Natural killer cell (primary cell): Measurements from ENCODE around the gene FBXO9. TPM values are rescaled to one million over a fixed set of nuclear protein-coding genes. Genes with fewer than 3 reads are reported as not detected.

Source experiments
- ATAC-seq, 3 donors: fragments of 150-1000 bp in 2 of 3; fragments of 200-7000 bp in 1 of 3; cut with Tn5 transposase; 1 replicate in 1 of 3; 2 replicates in 2 of 3; pipeline ENCODE4 v1.10.0; 2021; ENCODE audit warnings: mild to moderate bottlenecking in 2 of 3, moderate library complexity in 2 of 3
- DNase-seq, 2 donors: peaks; one replicate each; pipeline versions ENCODE4 v3.0.0 to v3.0.0-alpha.2; 2013 to 2021; ENCODE audit warnings: mixed read lengths in 1 of 2
- H3K27ac ChIP-seq: one replicate; pipeline ENCODE4 v1.5.1; 2013; ENCODE audit warnings: mild to moderate bottlenecking, low read length
- H3K27me3 ChIP-seq: one replicate; pipeline ENCODE4 v1.6.1; 2013; ENCODE audit warnings: low read length; ENCODE audit not compliant: control insufficient read depth, insufficient read depth
- H3K36me3 ChIP-seq: one replicate; pipeline ENCODE4 v1.6.1; 2013; ENCODE audit warnings: low read length; ENCODE audit not compliant: control insufficient read depth, insufficient read depth
- H3K4me1 ChIP-seq: one replicate; pipeline ENCODE4 v1.6.1; 2013; ENCODE audit warnings: low read length; ENCODE audit not compliant: control insufficient read depth, insufficient read depth
- H3K4me3 ChIP-seq: one replicate; pipeline ENCODE4 v1.5.1; 2013; ENCODE audit warnings: low read length
- H3K9me3 ChIP-seq: one replicate; pipeline ENCODE4 v1.6.1; 2013; ENCODE audit warnings: low read length; ENCODE audit not compliant: control insufficient read depth, insufficient read depth
- H3K27ac Mint-ChIP-seq, 2 donors: one replicate each; pipeline ENCODE4 v1.8.0; 2022; ENCODE audit warnings: mild to moderate bottlenecking in 2 of 2, mixed read lengths in 2 of 2, moderate library complexity in 1 of 2
- H3K27me3 Mint-ChIP-seq, 2 donors: one replicate each; pipeline ENCODE4 v1.8.0; 2022; ENCODE audit warnings: low read depth in 2 of 2, mixed read lengths in 2 of 2
- H3K36me3 Mint-ChIP-seq: one replicate; pipeline ENCODE4 v1.8.0; 2022; ENCODE audit warnings: mixed read lengths
- H3K4me1 Mint-ChIP-seq, 2 donors: one replicate each; pipeline ENCODE4 v1.8.0; 2022; ENCODE audit warnings: mixed read lengths in 2 of 2
- H3K4me3 Mint-ChIP-seq: one replicate; pipeline ENCODE4 v1.8.0; 2022; ENCODE audit warnings: mild to moderate bottlenecking, moderate library complexity, mixed read lengths
- H3K9me3 Mint-ChIP-seq, 2 donors: one replicate each; pipeline ENCODE4 v1.8.0; 2022; ENCODE audit warnings: mixed read lengths in 2 of 2
- CTCF ChIP-seq: fragments of 200-600 bp; IDR thresholded peaks from one replicate; pipeline ENCODE4 v1.8.0; 2022; ENCODE audit warnings: antibody characterized with exemption
- WGBS: methylation state at CpG from one replicate; pipeline ENCODE4 v1.1.7; 2013; ENCODE audit warnings: missing lambda C conversion rate; ENCODE audit not compliant: insufficient coverage; 5-methylcytosine and 5-hydroxymethylcytosine counted together
- intact Hi-C: fragments of 100-400 bp; cut with micrococcal nuclease; formaldehyde crosslinking; loops from one replicate; pipeline ENCODE4 v1.14.2; 2022
- total RNA-seq, 4 donors: library from RNA; stranded (reverse); fragments of 120-200 nt in 1 of 4; gene quantifications; one replicate each; pipeline versions ENCODE4 v1.2.3 to v1.2.4, GENCODE V29; 2013 to 2022

FBXO9 gene
- total RNA-seq, 3 donors from 2014 or later (not counting 1 experiment from before 2014, with no cell fraction given), result 82.4 to 96.6 (median 88.9) TPM

- Histone ChIP-seq H3K27me3 (no peaks in the 10 kb centered on the region), H3K9me3 (no peaks in the 10 kb centered on the region), H3K36me3 (no peaks in the 10 kb centered on the region), H3K27ac (no peak overlapping the region), H3K4me1 (no peaks in the 10 kb centered on the region), H3K4me3 (no peak overlapping the region)
- intact Hi-C loops, result no loop called here
- no peak overlapping the region for H3K27ac Mint-ChIP-seq
- no peak for TF ChIP-seq CTCF
- H3K36me3 Mint-ChIP-seq, result no peaks in the 10 kb centered on the region
- no peaks in the 10 kb centered on the region for H3K9me3 Mint-ChIP-seq
- no peaks in the 10 kb centered on the region for H3K4me1 Mint-ChIP-seq
- ATAC-seq (no peak), DNase-seq (no peak)
- WGBS, result 81% methylated on average over 4 of the region's 4 CpGs
- H3K4me3 Mint-ChIP-seq, result no peak overlapping the region
- no peaks in the 10 kb centered on the region for H3K27me3 Mint-ChIP-seq
Measured at GRCh38 chr6:53113742-53114141, 48.5 kb downstream of the FBXO9 start.

- WGBS, result 100% methylated on average over 1 of the region's 1 CpG
Measured at GRCh38 chr6:53115113-53115512, 49.9 kb downstream of the FBXO9 start.

GRCh38 chr6:53115741-53116140 is 50.5 kb downstream of the FBXO9 start:
- H3K27ac ChIP-seq, result no peak overlapping the region
- Mint-ChIP-seq H3K27ac (no peak overlapping the region), H3K36me3 (no peaks in the 10 kb centered on the region), H3K9me3 (no peaks in the 10 kb centered on the region), H3K4me3 (no peak overlapping the region), H3K4me1 (no peaks in the 10 kb centered on the region), H3K27me3 (peaks cover 6 to 7% of the 10 kb centered on the region in 2 donors)
- intact Hi-C loops, result no loop called here
- no peaks in the 10 kb centered on the region for H3K9me3 ChIP-seq
- no peak for ATAC-seq
- H3K27me3 ChIP-seq, result no peaks in the 10 kb centered on the region
- 91% methylated on average over 2 of the region's 2 CpGs for WGBS
- H3K4me3 ChIP-seq, result no peak overlapping the region
- H3K36me3 ChIP-seq, result no peaks in the 10 kb centered on the region
- no peak for DNase-seq
- no peak for TF ChIP-seq CTCF
- no peaks in the 10 kb centered on the region for H3K4me1 ChIP-seq

More at GRCh38 chr6:53115113-53115512, 49.9 kb downstream of the FBXO9 start:
- intact Hi-C loops, result no loop called here
- no peaks in the 10 kb centered on the region for H3K36me3 Mint-ChIP-seq
- H3K4me3 Mint-ChIP-seq, result no peak overlapping the region
- Histone ChIP-seq H3K27me3 (no peaks in the 10 kb centered on the region), H3K36me3 (no peaks in the 10 kb centered on the region), H3K4me3 (no peak overlapping the region), H3K4me1 (no peaks in the 10 kb centered on the region), H3K9me3 (no peaks in the 10 kb centered on the region), H3K27ac (no peak overlapping the region)
- no peaks in the 10 kb centered on the region for H3K4me1 Mint-ChIP-seq
- no peaks in the 10 kb centered on the region for H3K9me3 Mint-ChIP-seq
- DNase-seq (no peak), ATAC-seq (no peak)
- H3K27me3 Mint-ChIP-seq, result peaks cover 4 to 6% of the 10 kb centered on the region in 2 donors
- H3K27ac Mint-ChIP-seq, result no peak overlapping the region
- no peak for TF ChIP-seq CTCF

GRCh38 chr6:53119349-53119748 is 54.1 kb downstream of the FBXO9 start:
- no peaks in the 10 kb centered on the region for H3K9me3 Mint-ChIP-seq
- intact Hi-C loops, result no loop called here

More at GRCh38 chr6:53119349-53119748, 54.1 kb downstream of the FBXO9 start:
- H3K36me3 ChIP-seq, result no peaks in the 10 kb centered on the region
- H3K36me3 Mint-ChIP-seq, result no peaks in the 10 kb centered on the region
- no peak overlapping the region for H3K4me3 ChIP-seq
- H3K27ac Mint-ChIP-seq, result no peak overlapping the region
- no peak overlapping the region for H3K27ac ChIP-seq
- H3K27me3 Mint-ChIP-seq, result peaks cover 6 to 9% of the 10 kb centered on the region in 2 donors
- no peak for TF ChIP-seq CTCF
- H3K4me3 Mint-ChIP-seq, result no peak overlapping the region
- 93% methylated on average over 1 of the region's 1 CpG for WGBS
- no peaks in the 10 kb centered on the region for H3K9me3 ChIP-seq
- no peaks in the 10 kb centered on the region for H3K4me1 Mint-ChIP-seq
- no peak for ATAC-seq
- H3K4me1 ChIP-seq, result no peaks in the 10 kb centered on the region
- no peak for DNase-seq
- H3K27me3 ChIP-seq, result no peaks in the 10 kb centered on the region
